ENCODE results near the gene PHTF2.
"Not testable (repeated sequence)": the region's sequence is repeated elsewhere in the genome, so short reads cannot be mapped to it uniquely, and the experiment has no call there.

DNA sequence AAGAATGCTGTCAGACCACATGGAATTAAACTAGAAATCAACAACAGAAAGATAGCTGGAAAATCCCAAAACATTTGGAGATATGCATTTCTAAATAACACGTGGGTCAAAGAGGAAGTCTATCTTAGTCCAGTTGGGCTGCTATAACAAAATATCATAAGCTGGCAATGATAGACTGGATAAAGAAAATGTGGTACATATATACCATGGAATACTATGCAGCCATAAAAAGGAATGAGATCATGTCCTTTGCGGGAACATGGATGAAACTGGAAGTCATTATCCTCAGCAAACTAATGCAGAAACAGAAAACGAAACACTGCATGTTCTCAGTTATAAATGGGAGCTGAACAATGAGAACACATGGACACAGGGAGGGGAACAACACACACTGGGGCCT is 200.6 kb downstream of the PHTF2 start:
- TF ChIP-seq CTCF, POLR2A (IDR thresholded peaks at IDR 0.05): not testable (repeated sequence)
